Camera-type eye (tissue), 1 donor: Measurements from ENCODE around the gene OR5A2. TPM values are rescaled to one million over a fixed set of nuclear protein-coding genes. Genes with fewer than 3 reads are reported as not detected.

Experiments
- total RNA-seq: library from RNA; depleted of rRNA; stranded (reverse); fragments of >200 nt; gene quantifications from one replicate; pipeline ENCODE4 v1.2.3, GENCODE V29; 2014

The OR5A2 gene
- not detected for total RNA-seq

DNA sequence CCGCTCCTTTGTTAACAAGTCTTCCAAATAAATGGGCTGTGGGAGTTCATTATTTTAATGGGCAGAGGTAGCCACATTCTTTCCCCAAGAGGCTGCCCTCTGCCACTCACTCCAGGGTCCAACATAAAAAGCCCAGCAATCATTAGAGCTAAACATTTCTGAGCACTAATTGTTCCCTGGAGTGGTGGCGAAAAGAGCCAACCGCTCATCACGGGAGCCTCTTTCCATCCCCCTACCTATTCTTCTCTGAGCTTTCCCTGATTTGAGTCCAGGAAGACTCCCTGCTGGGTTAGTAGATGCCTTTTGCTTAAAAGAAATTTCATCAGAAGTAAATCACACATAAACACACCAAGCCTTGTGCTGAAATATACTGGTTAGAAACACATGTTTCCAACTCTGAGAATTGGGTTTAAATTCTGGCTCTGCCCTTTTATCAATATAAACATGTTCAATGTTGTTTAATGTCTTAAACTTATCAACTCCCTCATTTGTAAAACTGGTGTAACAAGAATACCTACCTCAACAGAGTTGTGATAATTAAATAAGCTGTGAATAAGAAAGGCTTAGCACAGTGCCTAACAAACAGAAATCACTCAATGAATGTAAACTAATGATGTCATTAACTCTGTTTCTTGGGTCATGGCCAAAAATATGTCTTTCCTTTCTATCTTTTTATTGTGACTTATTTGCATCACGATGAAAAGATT is at the start of gene OR5A2:
TSS of gene OR5A2 (minus strand) at position 53 of the 707 bp plus-strand sequence. CDS start 3,460 bp downstream, outside the sequence.

DNA sequence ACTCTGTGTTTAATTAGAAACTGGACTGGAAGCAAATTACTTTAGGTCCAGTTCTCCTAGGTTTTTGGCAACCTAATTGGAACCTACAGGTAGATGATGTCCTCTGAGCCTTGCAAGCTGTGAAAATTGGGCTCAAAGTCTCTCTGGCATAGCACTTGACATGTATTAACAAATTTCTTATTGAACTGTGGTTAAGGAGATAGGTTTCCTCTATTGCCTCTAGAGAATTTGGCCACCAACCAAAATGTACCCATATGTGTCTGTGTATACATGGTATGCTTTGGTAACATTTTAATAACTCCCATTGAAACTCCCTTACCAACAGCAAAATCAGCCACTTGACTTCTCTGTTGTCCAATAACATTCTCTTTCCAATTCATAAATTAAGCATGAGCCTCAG is 46.8 kb upstream of the OR5A2 start, which contains the start of gene OR4D10:
TSS of gene OR4D10 (plus strand) at position 301 of the 400 bp plus-strand sequence. CDS start 4,115 bp downstream, outside the sequence.

DNA sequence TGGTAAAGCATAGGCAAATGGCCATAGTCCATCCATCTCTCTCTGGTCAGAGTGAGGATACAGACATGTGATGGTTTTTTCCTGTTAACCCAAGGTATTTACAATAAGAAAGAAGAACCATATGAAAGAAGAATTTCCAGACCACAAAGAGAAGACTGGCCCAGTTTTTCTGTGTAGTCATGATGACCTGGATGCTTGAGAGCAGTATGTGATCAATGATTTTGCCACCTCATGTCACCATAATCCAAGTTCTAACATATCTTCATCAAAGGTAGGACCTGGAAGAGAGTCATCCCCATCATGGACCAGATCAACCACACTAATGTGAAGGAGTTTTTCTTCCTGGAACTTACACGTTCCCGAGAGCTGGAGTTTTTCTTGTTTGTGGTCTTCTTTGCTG is 30.4 kb upstream of the OR5A2 start, which contains the start of gene OR4D6:
TSS of gene OR4D6 (plus strand) at position 301 of the 400 bp plus-strand sequence. CDS start at position 301, 0 bp downstream.

GRCh38 chr11:59436169-59436568 is 10.0 kb upstream of the OR5A2 start, which contains the start of gene OR5A1:
TSS of gene OR5A1 (plus strand) at chr11:59436469. CDS start at chr11:59443169, 6,700 bp downstream.

Other genes with a start within 250 kb of the OR5A2 start
- 9.2 TPM for gene MPEG1, start 213.5 kb downstream of the OR5A2 start, total RNA-seq
- not detected for gene OR5AN1, start 67.5 kb downstream of the OR5A2 start, total RNA-seq
- not detected for gene OR5A1, start 10.1 kb upstream of the OR5A2 start, total RNA-seq
- not detected for gene OR4D6, start 30.5 kb upstream of the OR5A2 start, total RNA-seq
- not detected for gene OR4D10, start 46.9 kb upstream of the OR5A2 start, total RNA-seq
- gene OR4D11, start 77.2 kb upstream of the OR5A2 start, total RNA-seq = not detected
- not detected for gene OR4D9, start 85.1 kb upstream of the OR5A2 start, total RNA-seq
- gene OSBP, start 189.4 kb upstream of the OR5A2 start, total RNA-seq = 50.8 TPM
- gene PATL1, start 242.6 kb upstream of the OR5A2 start, total RNA-seq = 15.5 TPM